Measurements from ENCODE around the gene PLSCR5. TPM values are rescaled to one million over a fixed set of nuclear protein-coding genes. Genes with fewer than 3 reads are reported as not detected.

The PLSCR5 gene
- total RNA-seq, 1 experiment from 2014 or later: not detected

DNA sequence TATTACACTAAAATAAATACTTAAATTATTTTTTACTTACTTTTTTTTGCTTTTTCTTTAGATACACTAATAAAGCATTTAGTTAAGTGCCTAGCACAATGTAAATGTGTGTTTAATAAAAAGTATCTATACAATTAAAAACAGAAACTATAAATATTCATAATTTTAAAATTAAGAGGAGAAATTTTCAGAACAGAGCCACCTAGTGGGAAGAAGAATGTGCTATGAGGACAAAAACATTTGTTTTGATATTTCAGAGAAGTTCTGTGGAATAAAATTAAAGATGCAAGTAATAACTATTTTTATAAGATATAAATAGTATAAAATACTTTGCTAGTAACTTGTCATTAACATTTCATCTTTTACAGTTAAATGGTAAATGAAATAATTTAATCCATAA is 33.6 kb upstream of the PLSCR5 start:
- Histone ChIP-seq H3K27ac (ENCODE audit: low read length) (no peak overlapping the region), H3K36me3 (ENCODE audit: control insufficient read depth, insufficient read depth, low read length) (no peaks in the 10 kb centered on the region), H3K4me3 (ENCODE audit: low read depth in 2 of 2, low read length in 2 of 2) (no peak overlapping the region), H3K27me3 (ENCODE audit: control insufficient read depth, insufficient read depth, low read length) (no peaks in the 10 kb centered on the region; the same call in 1 of the 2 replicates), H3K9me3 (ENCODE audit: control insufficient read depth, insufficient read depth, low read depth, low read length) (no peaks in the 10 kb centered on the region), H3K4me1 (ENCODE audit: control insufficient read depth, insufficient read depth, low read length) (no peaks in the 10 kb centered on the region)
- intact Hi-C loops (cut with micrococcal nuclease; ENCODE audit: unreplicated experiment) (no loop called here), in situ Hi-C loops (cut with HindIII; ENCODE audit: low pct_unique_long_range_greater_than_20kb, low sequenced_read_pairs) (no loop called here)
- no peak for DNase-seq (ENCODE audit: low read depth, low spot score)
- BruUV-seq (replicated peaks): no TSS peak
- ChIA-PET POLR2A (no interaction called here), CTCF (interaction anchor here (0.6 to 1.0 kb wide), 2 partner anchors 312 to 788 kb away, joined by 3 to 4 read pairs; no protein-coding TSS in a partner anchor)
- no peak for ATAC-seq
- no peak for TF ChIP-seq SIN3A (IDR thresholded peaks at IDR 0.05; ENCODE audit: borderline replicate concordance, insufficient read depth, low read depth, low read length)
- no peak for TF ChIP-seq TCF7L2 (IDR thresholded peaks at IDR 0.05; ENCODE audit: low read depth, low read length)
- TF ChIP-seq, protein P1, sequence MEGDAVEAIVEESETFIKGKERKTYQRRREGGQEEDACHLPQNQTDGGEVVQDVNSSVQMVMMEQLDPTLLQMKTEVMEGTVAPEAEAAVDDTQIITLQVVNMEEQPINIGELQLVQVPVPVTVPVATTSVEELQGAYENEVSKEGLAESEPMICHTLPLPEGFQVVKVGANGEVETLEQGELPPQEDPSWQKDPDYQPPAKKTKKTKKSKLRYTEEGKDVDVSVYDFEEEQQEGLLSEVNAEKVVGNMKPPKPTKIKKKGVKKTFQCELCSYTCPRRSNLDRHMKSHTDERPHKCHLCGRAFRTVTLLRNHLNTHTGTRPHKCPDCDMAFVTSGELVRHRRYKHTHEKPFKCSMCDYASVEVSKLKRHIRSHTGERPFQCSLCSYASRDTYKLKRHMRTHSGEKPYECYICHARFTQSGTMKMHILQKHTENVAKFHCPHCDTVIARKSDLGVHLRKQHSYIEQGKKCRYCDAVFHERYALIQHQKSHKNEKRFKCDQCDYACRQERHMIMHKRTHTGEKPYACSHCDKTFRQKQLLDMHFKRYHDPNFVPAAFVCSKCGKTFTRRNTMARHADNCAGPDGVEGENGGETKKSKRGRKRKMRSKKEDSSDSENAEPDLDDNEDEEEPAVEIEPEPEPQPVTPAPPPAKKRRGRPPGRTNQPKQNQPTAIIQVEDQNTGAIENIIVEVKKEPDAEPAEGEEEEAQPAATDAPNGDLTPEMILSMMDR (IDR thresholded peaks at IDR 0.05): no peak
- TF ChIP-seq POLR2AphosphoS5 (IDR thresholded peaks at IDR 0.05; ENCODE audit: low read depth, low read length): no peak
- TF ChIP-seq, protein P2, sequence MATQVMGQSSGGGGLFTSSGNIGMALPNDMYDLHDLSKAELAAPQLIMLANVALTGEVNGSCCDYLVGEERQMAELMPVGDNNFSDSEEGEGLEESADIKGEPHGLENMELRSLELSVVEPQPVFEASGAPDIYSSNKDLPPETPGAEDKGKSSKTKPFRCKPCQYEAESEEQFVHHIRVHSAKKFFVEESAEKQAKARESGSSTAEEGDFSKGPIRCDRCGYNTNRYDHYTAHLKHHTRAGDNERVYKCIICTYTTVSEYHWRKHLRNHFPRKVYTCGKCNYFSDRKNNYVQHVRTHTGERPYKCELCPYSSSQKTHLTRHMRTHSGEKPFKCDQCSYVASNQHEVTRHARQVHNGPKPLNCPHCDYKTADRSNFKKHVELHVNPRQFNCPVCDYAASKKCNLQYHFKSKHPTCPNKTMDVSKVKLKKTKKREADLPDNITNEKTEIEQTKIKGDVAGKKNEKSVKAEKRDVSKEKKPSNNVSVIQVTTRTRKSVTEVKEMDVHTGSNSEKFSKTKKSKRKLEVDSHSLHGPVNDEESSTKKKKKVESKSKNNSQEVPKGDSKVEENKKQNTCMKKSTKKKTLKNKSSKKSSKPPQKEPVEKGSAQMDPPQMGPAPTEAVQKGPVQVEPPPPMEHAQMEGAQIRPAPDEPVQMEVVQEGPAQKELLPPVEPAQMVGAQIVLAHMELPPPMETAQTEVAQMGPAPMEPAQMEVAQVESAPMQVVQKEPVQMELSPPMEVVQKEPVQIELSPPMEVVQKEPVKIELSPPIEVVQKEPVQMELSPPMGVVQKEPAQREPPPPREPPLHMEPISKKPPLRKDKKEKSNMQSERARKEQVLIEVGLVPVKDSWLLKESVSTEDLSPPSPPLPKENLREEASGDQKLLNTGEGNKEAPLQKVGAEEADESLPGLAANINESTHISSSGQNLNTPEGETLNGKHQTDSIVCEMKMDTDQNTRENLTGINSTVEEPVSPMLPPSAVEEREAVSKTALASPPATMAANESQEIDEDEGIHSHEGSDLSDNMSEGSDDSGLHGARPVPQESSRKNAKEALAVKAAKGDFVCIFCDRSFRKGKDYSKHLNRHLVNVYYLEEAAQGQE (IDR thresholded peaks at IDR 0.05; ENCODE audit: insufficient read depth in 1 of 2, low read depth in 2 of 2, low read length in 1 of 2): no peak

DNA sequence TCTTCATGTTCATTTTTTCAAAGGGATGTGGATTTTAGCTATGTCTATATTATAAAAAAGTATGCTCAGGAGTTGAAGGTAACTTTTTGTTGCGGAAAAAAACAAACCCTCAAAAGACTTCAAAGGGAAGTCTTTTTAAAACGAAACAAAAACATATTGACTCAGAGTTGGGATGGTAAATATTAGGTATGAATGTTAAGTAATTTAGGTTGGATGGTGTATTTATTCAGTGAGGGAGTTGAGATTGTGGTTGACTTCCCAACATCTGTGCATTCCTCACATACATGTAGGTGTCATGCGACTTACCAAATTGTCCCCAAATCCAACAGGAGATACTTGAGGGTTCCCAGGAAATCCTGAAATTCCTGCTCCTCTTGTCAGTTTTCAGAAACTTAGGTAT is 32.7 kb upstream of the PLSCR5 start:
- Histone ChIP-seq H3K4me1 (ENCODE audit: control insufficient read depth, insufficient read depth, low read length) (no peaks in the 10 kb centered on the region), H3K36me3 (ENCODE audit: control insufficient read depth, insufficient read depth, low read length) (no peaks in the 10 kb centered on the region), H3K9me3 (ENCODE audit: control insufficient read depth, insufficient read depth, low read depth, low read length) (no peaks in the 10 kb centered on the region), H3K27ac (ENCODE audit: low read length) (no peak overlapping the region), H3K27me3 (ENCODE audit: control insufficient read depth, insufficient read depth, low read length) (no peaks in the 10 kb centered on the region; the same call in 1 of the 2 replicates), H3K4me3 (ENCODE audit: low read depth in 2 of 2, low read length in 2 of 2) (no peak overlapping the region)
- ChIA-PET CTCF (interaction anchor here (1.0 kb wide), 1 partner anchor 311 kb away, joined by 3 read pairs; no protein-coding TSS in a partner anchor), POLR2A (no interaction called here)
- no TSS peak for BruUV-seq (replicated peaks)
- DNase-seq (ENCODE audit: low read depth, low spot score) (no peak), ATAC-seq (no peak)
- in situ Hi-C loops (cut with HindIII; ENCODE audit: low pct_unique_long_range_greater_than_20kb, low sequenced_read_pairs): no loop called here
- TF ChIP-seq POLR2AphosphoS5 (IDR thresholded peaks at IDR 0.05; ENCODE audit: low read depth, low read length) (no peak), TCF7L2 (IDR thresholded peaks at IDR 0.05; ENCODE audit: low read depth, low read length) (no peak), SIN3A (IDR thresholded peaks at IDR 0.05; ENCODE audit: borderline replicate concordance, insufficient read depth, low read depth, low read length) (no peak)
- TF ChIP-seq, protein P2 (IDR thresholded peaks at IDR 0.05; ENCODE audit: insufficient read depth in 1 of 2, low read depth in 2 of 2, low read length in 1 of 2): no peak
- TF ChIP-seq, protein P1 (IDR thresholded peaks at IDR 0.05): no peak
- intact Hi-C loops (cut with micrococcal nuclease; ENCODE audit: unreplicated experiment): no loop called here

All from Panc1 (cell line).